Transverse colon (tissue), 4 donors: ENCODE results near the gene GPR158.

Experiments
- CTCF ChIP-seq, 5 experiments: fragments of 200-600 bp in 3 of 5; fragments of 450-650 bp in 2 of 5; sonication (generic) in 3 of 5; IDR thresholded peaks; 1 replicate in 2 of 5; 2 replicates in 3 of 5; pipeline ENCODE4 v1.5.1; 2016 to 2017; ENCODE audit warnings: antibody characterized with exemption in 5 of 5, inconsistent platforms in 3 of 5, mild to moderate bottlenecking in 2 of 5, moderate library complexity in 1 of 5
- EP300 ChIP-seq: sonication (generic); formaldehyde crosslinking; IDR thresholded peaks from one replicate; pipeline ENCODE4 v1.6.1; 2017; ENCODE audit warnings: antibody characterized with exemption, low read depth
- POLR2AphosphoS5 ChIP-seq, 3 donors: sonication (generic); formaldehyde crosslinking; IDR thresholded peaks; one replicate each; pipeline ENCODE4 v1.6.1; 2016; ENCODE audit warnings: antibody characterized with exemption in 3 of 3

GRCh38 chr10:25210265-25210664 lies 35.5 kb downstream of the GPR158 start:
- TF ChIP-seq CTCF (IDR thresholded peaks at IDR 0.05) (no peak), EP300 (no peak), POLR2AphosphoS5 (IDR thresholded peaks at IDR 0.05) (no peak)
